GM15510 (cell line): ENCODE measurements around the gene PKD1.

Experiments used
- POLR2A ChIP-seq: IDR thresholded peaks from 3 replicates; pipeline ENCODE4 v1.6.1; 2011; ENCODE audit warnings: borderline replicate concordance; ENCODE audit not compliant: insufficient read length; ENCODE audit errors: extremely low read depth

PKD1 gene

GRCh38 chr16:2149630-2150417 lies 14.1 kb upstream of the PKD1 start:
- TF ChIP-seq POLR2A, result no peak

DNA sequence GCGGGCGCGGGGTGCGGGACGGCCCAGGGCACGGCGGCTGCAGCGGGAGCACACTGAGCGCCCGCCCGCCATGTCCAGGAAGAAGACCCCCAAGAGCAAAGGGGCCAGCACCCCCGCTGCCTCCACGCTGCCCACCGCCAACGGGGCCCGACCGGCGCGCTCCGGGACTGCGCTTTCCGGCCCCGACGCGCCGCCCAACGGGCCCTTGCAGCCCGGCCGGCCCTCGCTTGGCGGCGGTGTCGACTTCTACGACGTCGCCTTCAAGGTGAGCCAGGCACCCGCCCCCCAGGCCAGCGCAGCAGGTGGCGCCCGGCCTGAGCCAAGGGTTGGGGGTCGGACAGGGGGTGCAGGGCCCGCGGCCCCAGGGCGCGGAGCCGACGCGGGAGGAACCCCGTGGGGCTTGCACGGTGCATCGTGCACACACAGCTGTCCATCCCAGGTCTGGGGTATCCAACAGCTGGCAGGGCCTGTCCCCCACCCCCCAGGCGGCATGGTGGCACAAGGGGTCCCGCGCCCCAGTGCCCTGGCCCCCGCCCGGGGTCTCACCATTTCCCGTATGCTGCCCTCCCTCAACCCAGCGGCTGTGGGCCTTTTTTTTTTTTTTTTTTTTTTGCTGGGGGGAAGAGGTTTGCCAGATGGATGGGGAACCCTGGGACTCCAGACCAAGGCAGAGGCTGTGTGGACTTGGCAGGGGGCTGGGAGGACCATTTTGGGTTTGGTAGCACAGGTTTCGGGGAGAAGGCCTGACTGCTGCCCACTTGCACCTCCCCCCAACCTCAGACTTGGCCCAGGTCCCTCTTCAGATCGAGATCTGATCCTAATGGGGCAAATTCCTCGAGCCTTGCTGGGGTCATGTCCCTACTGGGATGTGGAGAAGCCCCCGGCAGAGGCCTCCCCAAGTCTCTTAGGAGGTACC lies 13.3 kb upstream of the PKD1 start:
- TF ChIP-seq POLR2A, result no peak

DNA sequence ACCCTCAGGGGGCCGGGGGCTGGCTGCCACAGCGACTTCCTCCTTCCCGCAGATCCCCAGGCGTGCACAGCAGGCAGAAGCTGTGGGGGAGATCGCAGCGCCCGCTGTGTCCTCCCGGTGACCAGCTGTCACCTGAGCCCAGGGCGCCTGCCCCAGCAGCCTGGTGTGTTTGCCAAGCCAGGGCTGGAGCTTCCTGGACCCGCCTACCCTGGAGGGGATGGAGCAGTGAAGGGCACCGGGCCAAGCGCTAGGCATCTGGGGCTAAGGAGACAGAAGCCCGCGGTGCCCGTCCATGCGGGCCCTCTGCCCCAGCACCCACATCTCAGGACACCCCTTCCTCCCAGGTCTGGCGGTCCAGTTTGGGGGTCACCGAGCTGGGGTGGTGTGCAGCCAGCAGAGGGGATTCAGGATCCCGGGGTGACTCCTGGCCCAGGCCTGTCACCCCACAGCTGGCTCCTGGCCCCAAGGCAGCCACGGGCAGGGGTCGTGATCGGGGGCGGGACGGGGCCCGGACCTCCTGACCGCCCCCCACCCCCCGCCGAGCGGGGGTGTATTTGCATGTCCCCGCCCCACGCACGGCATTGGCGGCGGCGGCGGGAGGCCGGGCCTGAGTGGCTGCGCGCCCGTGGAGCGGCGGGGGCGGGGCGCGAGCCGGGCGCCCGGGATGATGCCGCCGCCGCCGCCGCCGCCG lies 12.4 kb upstream of the PKD1 start, which contains the start of gene RAB26:
Gene RAB26 (plus strand): TSS at position 645 of the 691 bp plus-strand sequence. CDS start 159 bp downstream, outside the sequence.
- TF ChIP-seq POLR2A, result no peak

- no peak for TF ChIP-seq POLR2A
Observed at GRCh38 chr16:2147378-2147777, 11.7 kb upstream of the PKD1 start.

DNA sequence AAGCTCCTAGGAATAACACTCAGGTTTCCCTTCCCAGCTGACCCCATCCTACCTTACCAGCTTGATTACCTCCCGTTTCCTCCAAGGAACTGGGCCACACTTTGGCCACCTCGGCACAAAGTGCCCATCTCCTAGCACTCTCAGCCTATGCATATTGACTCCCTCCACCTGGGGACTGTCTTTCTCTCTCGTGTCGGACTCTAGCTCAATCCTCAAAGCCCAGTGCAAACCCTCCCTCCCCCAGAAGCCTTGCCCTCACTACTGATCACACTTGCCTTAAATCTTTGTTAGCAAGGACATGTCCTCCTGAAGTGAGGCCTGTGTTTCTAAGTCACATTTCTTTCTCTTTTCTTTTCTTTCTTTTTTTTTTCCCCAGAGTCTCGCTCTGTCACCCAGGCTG lies 10.1 kb upstream of the PKD1 start:
- no peak for TF ChIP-seq POLR2A

- no peak for TF ChIP-seq POLR2A
Observed at GRCh38 chr16:2143878-2144485, 8.3 kb upstream of the PKD1 start.

- TF ChIP-seq POLR2A, result no peak
Observed at GRCh38 chr16:2142942-2143877, 7.5 kb upstream of the PKD1 start.

DNA sequence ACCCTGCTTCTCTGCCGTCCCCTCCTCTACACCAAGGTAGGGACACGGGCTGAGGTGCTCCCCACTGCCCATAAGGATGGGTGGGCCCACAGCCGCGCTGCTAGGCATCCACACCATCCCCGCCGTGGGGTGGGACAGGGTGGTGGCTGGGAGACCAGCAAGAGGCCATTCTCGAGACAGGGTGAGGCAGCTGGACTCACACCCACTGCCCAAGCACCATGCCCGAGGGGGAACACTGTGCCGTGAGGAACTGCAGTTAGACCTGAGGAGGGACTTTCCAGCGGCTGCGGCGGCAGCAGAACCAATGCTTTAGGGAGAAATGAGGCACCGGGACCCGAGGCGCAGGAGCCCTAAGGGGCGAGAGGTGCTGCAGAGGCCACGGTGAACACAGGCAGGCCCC lies 13.3 kb downstream of the PKD1 start:
- no peak for TF ChIP-seq POLR2A

GRCh38 chr16:2121853-2122252 lies 13.8 kb downstream of the PKD1 start:
- no peak for TF ChIP-seq POLR2A

DNA sequence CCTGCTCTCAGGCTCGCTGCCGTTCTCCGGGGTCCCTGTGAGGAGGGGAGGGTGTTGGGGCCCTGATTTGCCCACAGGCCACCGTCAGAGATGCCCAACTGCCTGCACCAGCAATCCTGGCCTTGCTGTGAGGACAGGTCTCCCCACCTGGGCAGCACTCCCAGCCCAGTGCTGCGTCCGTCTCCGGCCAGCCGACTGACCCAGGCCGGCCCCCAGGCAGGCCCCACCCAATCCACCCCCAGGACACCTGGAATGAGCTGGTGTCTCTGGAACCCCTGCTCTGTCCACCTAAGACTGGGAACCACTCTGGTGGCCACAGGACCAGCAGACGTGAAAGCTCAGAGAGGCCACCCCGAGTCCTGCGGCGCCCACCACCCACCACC lies 20.1 kb downstream of the PKD1 start:
- no peak for TF ChIP-seq POLR2A

- no peak for TF ChIP-seq POLR2A
Observed at GRCh38 chr16:2102471-2102870, 33.2 kb downstream of the PKD1 start.

GRCh38 chr16:2096853-2097595 lies 38.7 kb downstream of the PKD1 start:
- TF ChIP-seq POLR2A, result no peak
